ENCODE measurements around the gene FAM219B.

DNA sequence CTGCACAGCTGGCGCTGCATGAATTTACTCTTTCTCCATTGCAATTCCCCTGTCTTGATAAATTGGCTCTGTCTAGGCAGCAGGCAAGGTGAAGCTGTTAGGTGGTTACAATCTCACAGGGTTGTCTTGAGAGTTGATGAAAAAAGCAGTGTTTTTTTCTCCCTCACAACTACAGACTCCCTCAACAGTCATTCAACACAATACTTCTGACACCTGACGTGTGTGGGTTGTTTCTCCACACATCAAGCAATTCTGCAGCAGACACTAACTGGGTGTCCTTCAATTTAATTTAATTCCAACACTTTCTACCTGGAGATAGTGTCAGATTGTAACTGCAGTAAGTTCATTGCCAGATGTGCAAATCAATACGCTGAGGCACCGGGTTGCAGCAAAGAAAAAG, 28.4 kb downstream of the FAM219B start:
- TF ChIP-seq SIN3A (IDR thresholded peaks at IDR 0.05; ENCODE audit: low read depth) = no peak
- TF ChIP-seq, protein P1, sequence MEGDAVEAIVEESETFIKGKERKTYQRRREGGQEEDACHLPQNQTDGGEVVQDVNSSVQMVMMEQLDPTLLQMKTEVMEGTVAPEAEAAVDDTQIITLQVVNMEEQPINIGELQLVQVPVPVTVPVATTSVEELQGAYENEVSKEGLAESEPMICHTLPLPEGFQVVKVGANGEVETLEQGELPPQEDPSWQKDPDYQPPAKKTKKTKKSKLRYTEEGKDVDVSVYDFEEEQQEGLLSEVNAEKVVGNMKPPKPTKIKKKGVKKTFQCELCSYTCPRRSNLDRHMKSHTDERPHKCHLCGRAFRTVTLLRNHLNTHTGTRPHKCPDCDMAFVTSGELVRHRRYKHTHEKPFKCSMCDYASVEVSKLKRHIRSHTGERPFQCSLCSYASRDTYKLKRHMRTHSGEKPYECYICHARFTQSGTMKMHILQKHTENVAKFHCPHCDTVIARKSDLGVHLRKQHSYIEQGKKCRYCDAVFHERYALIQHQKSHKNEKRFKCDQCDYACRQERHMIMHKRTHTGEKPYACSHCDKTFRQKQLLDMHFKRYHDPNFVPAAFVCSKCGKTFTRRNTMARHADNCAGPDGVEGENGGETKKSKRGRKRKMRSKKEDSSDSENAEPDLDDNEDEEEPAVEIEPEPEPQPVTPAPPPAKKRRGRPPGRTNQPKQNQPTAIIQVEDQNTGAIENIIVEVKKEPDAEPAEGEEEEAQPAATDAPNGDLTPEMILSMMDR (IDR thresholded peaks at IDR 0.05 in 2 of 3, conservative IDR thresholded peaks at IDR 0.05 in 1 of 3; ENCODE audit: borderline replicate concordance in 1 of 3, insufficient read depth in 1 of 3, low read depth in 2 of 3, low read length in 2 of 3) = no peak
- no peak for TF ChIP-seq EZH2 (IDR thresholded peaks at IDR 0.05)
- no peak for TF ChIP-seq FOSL1 (IDR thresholded peaks at IDR 0.05; ENCODE audit: low read depth)
- TF ChIP-seq POLR2AphosphoS5 (IDR thresholded peaks at IDR 0.05; ENCODE audit: low read depth, low read length) = no peak

Measured in HCT116 (cell line).